ENCODE results near the gene MBD6.

MBD6 gene

DNA sequence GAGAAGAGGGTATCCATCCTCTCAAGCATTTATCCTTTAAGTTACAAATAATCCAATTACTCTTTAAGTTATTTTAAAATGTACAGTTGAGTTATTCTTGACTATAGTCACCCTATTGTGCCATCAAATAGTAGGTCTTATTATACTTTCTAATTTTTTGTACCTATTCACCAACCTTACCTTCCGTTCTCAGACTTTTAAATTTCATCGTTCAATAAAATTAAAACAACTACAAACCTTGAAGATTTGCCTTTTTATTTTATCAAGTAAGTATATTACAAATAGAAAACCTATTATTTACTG, 25.3 kb downstream of the MBD6 start:
- Mint-ChIP-seq H3K36me3 (ENCODE audit: insufficient read depth) (peaks cover 13% of the 10 kb centered on the region), H3K4me1 (ENCODE audit: low read depth in 2 of 2) (peaks cover 38 to 55% of the 10 kb centered on the region in 2 donors), H3K27me3 (peaks cover 0 to 7% of the 10 kb centered on the region in 2 donors), H3K4me3 (peak overlapping the region in 1 of 2 donors; percentile 97), H3K27ac (no peak overlapping the region), H3K9me3 (no peaks in the 10 kb centered on the region)
- ATAC-seq (replicated peaks) (no peak), DNase-seq (no peak)

- Mint-ChIP-seq H3K36me3 (ENCODE audit: insufficient read depth) (peaks cover 13% of the 10 kb centered on the region), H3K4me3 (peak overlapping the region; percentile 66 to 81), H3K27ac (no peak overlapping the region), H3K9me3 (no peaks in the 10 kb centered on the region), H3K27me3 (peaks cover 2 to 7% of the 10 kb centered on the region in 2 donors), H3K4me1 (ENCODE audit: low read depth in 2 of 2) (peaks cover 38 to 52% of the 10 kb centered on the region in 2 donors)
- DNase-seq (no peak), ATAC-seq (replicated peaks) (no peak)
Measured at GRCh38 chr12:57548488-57548887, 25.9 kb downstream of the MBD6 start.

- Mint-ChIP-seq H3K4me1 (ENCODE audit: low read depth in 2 of 2) (peaks cover 36 to 48% of the 10 kb centered on the region in 2 donors), H3K9me3 (no peaks in the 10 kb centered on the region), H3K4me3 (peak overlapping the region; percentile 66 to 81), H3K36me3 (ENCODE audit: insufficient read depth) (peaks cover 13% of the 10 kb centered on the region), H3K27ac (peak overlapping the region in 1 of 2 donors; percentile 9), H3K27me3 (peaks cover 8 to 13% of the 10 kb centered on the region in 2 donors)
- DNase-seq (no peak), ATAC-seq (replicated peaks) (no peak)
Measured at GRCh38 chr12:57549203-57549908, 26.7 kb downstream of the MBD6 start.

GRCh38 chr12:57549909-57550640, 27.5 kb downstream of the MBD6 start, which contains the start of gene KIF5A:
Gene KIF5A, plus strand, starts transcription at chr12:57550044. Its CDS starts 228 bp downstream, at chr12:57550272.
- H3K27me3 Mint-ChIP-seq = peaks cover 8 to 15% of the 10 kb centered on the region in 2 donors
- H3K9me3 Mint-ChIP-seq = no peaks in the 10 kb centered on the region
- H3K36me3 Mint-ChIP-seq (ENCODE audit: insufficient read depth) = peaks cover 13% of the 10 kb centered on the region
- H3K4me1 Mint-ChIP-seq (ENCODE audit: low read depth in 2 of 2) = peaks cover 33 to 42% of the 10 kb centered on the region in 2 donors
- peak within 1 kb of the TSS; percentile 0 to 9 for H3K27ac Mint-ChIP-seq
- ATAC-seq (replicated peaks) = peak; percentile 53
- peak; percentile 33 to 49 (median 48) for DNase-seq
- H3K4me3 Mint-ChIP-seq = peak within 1 kb of the TSS; percentile 66 to 81

DNA sequence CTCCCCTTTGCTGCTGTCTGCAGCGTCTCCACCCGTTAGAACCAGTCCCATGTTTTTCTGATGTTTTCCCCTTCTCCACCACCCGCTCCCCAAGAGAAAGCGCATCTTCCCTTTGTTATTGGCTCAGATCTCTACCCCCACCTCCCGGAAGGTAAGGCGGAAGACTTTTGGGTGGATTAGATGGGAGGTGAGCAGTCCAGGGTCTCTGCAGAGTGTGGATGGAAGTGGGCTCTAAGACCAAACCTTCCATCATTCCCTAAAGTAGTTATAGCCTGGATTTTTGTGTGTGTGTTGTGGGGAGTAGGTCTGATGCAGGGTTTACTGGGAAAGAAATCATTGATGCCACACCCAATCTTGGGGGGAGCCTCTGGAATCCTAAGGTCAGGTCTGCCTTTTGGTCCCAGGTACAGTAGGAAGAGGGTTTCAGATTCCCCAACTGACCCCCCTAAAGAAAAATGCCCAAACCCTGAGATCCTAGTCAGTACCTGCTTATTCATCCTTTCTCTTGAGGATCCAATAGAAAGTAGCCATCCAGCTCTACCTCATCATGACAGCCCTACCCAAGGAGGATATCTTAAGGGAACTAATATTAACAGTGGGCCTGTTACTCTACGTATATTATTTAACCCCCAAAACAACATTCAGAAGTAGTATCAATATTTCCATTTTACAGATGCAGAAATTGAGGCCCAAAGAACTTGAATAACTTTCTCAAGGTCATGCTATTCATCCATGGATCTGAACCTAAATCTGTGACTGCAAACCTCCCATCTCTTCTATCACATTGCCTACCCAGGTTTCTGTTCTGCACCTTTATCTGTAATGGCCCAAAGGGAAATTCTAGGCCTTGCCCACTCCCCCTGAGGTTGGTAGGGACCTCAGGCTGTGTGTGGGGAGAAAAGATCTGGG, 28.3 kb downstream of the MBD6 start:
- peaks cover 17% of the 10 kb centered on the region for H3K36me3 Mint-ChIP-seq (ENCODE audit: insufficient read depth)
- peak overlapping the region; percentile 66 to 81 for H3K4me3 Mint-ChIP-seq
- peak overlapping the region; percentile 0 to 12 for H3K27ac Mint-ChIP-seq
- H3K27me3 Mint-ChIP-seq = peaks cover 8 to 15% of the 10 kb centered on the region in 2 donors
- H3K9me3 Mint-ChIP-seq = no peaks in the 10 kb centered on the region
- DNase-seq = no peak
- ATAC-seq (replicated peaks) = no peak
- H3K4me1 Mint-ChIP-seq (ENCODE audit: low read depth in 2 of 2) = peaks cover 26 to 34% of the 10 kb centered on the region in 2 donors

- DNase-seq = no peak
- Mint-ChIP-seq H3K27ac (peak overlapping the region in 1 of 2 donors; percentile 12), H3K27me3 (peaks cover 8 to 15% of the 10 kb centered on the region in 2 donors), H3K4me3 (peak overlapping the region in 1 of 2 donors; percentile 81), H3K36me3 (ENCODE audit: insufficient read depth) (peaks cover 9% of the 10 kb centered on the region), H3K4me1 (ENCODE audit: low read depth in 2 of 2) (peaks cover 19 to 27% of the 10 kb centered on the region in 2 donors), H3K9me3 (no peaks in the 10 kb centered on the region)
- ATAC-seq (replicated peaks) = no peak
Measured at GRCh38 chr12:57551637-57552305, 29.1 kb downstream of the MBD6 start.

DNA sequence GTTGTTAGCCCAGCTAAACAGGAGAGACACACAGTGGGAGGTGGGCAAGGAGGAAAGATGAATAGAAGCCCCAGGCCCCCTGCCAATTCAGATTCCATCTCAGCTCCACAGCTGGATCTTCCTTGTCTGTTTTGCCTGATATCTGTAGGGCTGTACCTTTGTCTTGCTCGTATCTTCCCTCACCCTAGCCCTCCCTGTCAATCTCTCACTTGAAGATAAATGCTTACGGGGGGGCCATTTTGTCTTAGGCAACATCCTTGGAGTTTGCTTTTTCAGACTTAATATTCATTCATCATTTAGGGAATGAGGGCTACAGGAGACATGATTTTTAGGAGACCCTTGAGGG, 29.7 kb downstream of the MBD6 start:
- Mint-ChIP-seq H3K4me1 (ENCODE audit: low read depth in 2 of 2) (peaks cover 16 to 22% of the 10 kb centered on the region in 2 donors), H3K4me3 (no peak overlapping the region), H3K27ac (no peak overlapping the region), H3K27me3 (peaks cover 8 to 15% of the 10 kb centered on the region in 2 donors), H3K9me3 (no peaks in the 10 kb centered on the region), H3K36me3 (ENCODE audit: insufficient read depth) (peaks cover 6% of the 10 kb centered on the region)
- DNase-seq (no peak), ATAC-seq (replicated peaks) (no peak)

DNA sequence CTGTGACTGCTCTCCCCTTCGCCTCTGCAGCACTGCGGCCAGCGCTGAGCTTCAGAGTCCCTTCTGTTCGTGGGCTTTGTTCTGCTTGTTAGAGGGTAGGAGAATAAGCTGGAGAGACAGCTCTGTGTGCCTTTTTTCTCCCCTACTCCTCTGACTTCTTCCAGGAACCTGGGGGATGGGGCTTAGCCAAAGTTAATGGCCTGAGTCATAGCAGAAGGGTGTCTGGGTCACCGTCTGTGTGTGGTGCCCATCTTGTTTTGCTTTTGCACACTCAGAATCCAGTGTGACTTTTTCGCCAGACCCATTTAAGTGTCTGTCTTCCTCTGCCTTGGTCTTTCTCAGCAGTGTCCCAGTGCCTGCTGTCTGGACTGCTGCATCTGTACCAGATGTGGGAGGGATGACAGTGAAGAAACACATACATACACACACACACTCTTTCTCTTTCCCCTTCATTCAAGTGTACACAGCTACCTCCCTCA, 30.2 kb downstream of the MBD6 start:
- ATAC-seq (replicated peaks) = no peak
- no peak for DNase-seq
- H3K4me1 Mint-ChIP-seq (ENCODE audit: low read depth in 2 of 2) = peaks cover 13 to 16% of the 10 kb centered on the region in 2 donors
- no peaks in the 10 kb centered on the region for H3K9me3 Mint-ChIP-seq
- peaks cover 4% of the 10 kb centered on the region for H3K36me3 Mint-ChIP-seq (ENCODE audit: insufficient read depth)
- H3K27me3 Mint-ChIP-seq = peaks cover 8 to 15% of the 10 kb centered on the region in 2 donors
- no peak overlapping the region for H3K4me3 Mint-ChIP-seq
- no peak overlapping the region for H3K27ac Mint-ChIP-seq

DNA sequence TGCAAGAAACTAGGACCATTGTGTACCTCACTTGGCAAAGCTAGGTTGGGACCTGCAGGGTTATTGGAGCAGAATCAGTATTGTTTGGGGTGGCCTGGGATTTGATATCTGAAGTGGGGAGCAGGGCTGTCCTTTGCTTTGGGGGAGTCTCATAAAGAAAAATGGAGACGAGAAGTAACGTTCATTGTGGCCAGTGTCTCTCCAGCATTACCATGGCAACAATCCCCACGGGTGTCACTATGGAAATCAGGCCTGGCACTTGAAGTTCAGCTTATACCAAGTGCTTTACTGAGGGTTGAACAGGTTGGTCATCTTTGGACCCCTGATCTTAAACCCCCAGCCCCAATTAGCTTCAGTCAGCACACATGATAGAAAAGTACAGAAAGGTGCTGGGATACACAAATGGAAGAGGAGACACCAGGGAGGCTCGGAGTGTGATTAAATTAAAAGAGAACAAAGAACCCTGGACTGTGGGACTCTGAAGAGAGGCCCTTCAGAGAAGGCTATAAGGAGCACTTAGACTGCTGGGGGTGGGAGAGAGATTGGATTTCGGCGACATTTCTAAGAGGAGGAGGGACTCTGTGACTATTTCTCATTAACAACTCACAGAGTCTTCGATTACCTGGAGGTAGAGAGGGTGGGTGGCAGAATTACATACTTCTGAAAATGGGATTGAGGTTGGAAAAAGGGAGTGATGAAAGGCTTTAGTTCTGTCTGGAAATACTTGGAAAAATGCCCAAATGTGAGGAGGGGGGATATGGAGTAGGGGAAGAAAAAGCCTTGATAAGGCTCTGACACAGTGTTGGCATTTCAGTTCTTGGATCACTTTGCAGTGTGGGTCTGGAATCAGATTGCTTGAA, 30.9 kb downstream of the MBD6 start:
- ATAC-seq (replicated peaks) (no peak), DNase-seq (no peak)
- H3K27me3 Mint-ChIP-seq = peaks cover 8 to 14% of the 10 kb centered on the region in 2 donors
- peaks cover 4% of the 10 kb centered on the region for H3K36me3 Mint-ChIP-seq (ENCODE audit: insufficient read depth)
- H3K4me3 Mint-ChIP-seq = no peak overlapping the region
- no peak overlapping the region for H3K27ac Mint-ChIP-seq
- H3K4me1 Mint-ChIP-seq (ENCODE audit: low read depth in 2 of 2) = peaks cover 12 to 16% of the 10 kb centered on the region in 2 donors
- H3K9me3 Mint-ChIP-seq = no peaks in the 10 kb centered on the region

DNA sequence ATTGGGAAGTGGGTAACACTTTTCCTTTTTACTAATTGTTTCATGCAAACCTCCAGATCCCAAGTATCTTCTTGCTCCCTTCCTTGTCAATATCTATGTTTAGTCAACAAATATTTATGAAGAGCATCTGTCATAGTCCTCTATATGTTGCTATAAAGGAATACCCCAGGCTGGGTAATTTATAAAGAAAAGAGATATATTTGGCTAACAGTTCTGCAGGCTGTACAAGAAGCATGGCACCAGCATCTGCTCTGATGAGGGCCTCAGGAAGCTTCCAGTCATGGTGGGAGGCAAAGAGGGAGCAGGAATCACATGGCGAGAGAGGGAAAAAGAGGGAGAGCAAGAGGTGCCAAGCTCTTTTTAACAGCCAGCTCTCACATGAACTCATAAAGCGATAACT, 31.8 kb downstream of the MBD6 start:
- H3K36me3 Mint-ChIP-seq (ENCODE audit: insufficient read depth) = peaks cover 4% of the 10 kb centered on the region
- ATAC-seq (replicated peaks) = no peak
- H3K4me3 Mint-ChIP-seq = no peak overlapping the region
- no peak overlapping the region for H3K27ac Mint-ChIP-seq
- no peaks in the 10 kb centered on the region for H3K9me3 Mint-ChIP-seq
- H3K4me1 Mint-ChIP-seq (ENCODE audit: low read depth in 2 of 2) = peaks cover 9 to 11% of the 10 kb centered on the region in 2 donors
- no peak for DNase-seq
- H3K27me3 Mint-ChIP-seq = peaks cover 8% of the 10 kb centered on the region in 2 donors

- DNase-seq = no peak
- Mint-ChIP-seq H3K27ac (no peak overlapping the region), H3K4me1 (ENCODE audit: low read depth in 2 of 2) (peaks cover 7 to 8% of the 10 kb centered on the region in 2 donors), H3K27me3 (peaks cover 8% of the 10 kb centered on the region in 2 donors), H3K9me3 (no peaks in the 10 kb centered on the region), H3K36me3 (ENCODE audit: insufficient read depth) (peaks cover 4% of the 10 kb centered on the region), H3K4me3 (no peak overlapping the region)
- no peak for ATAC-seq (replicated peaks)
Measured at GRCh38 chr12:57554897-57555296, 32.3 kb downstream of the MBD6 start.

GRCh38 chr12:57558864-57559263, 36.2 kb downstream of the MBD6 start:
- H3K4me1 Mint-ChIP-seq (ENCODE audit: low read depth in 2 of 2) = no peaks in the 10 kb centered on the region
- H3K36me3 Mint-ChIP-seq (ENCODE audit: insufficient read depth) = peaks cover 4% of the 10 kb centered on the region
- DNase-seq (no peak), ATAC-seq (replicated peaks) (no peak)
- H3K4me3 Mint-ChIP-seq = no peak overlapping the region
- H3K27ac Mint-ChIP-seq = no peak overlapping the region
- no peaks in the 10 kb centered on the region for H3K9me3 Mint-ChIP-seq
- peaks cover 2 to 18% of the 10 kb centered on the region in 2 donors for H3K27me3 Mint-ChIP-seq

Measured in effector memory CD8-positive, alpha-beta T cell (primary cell).